WTC11 (cell line): Measurements from ENCODE around the gene CIRBP. TPM values are rescaled to one million over a fixed set of nuclear protein-coding genes. Genes with fewer than 3 reads are reported as not detected.

Experiments used
- ATF1 ChIP-seq: sonication (generic); formaldehyde crosslinking; IDR thresholded peaks from 2 replicates; pipeline ENCODE4 v1.8.1; 2023; ENCODE audit warnings: mild to moderate bottlenecking, moderate library complexity, missing genetic modification reagents
- CREB1 ChIP-seq: sonication (generic); formaldehyde crosslinking; IDR thresholded peaks from 2 replicates; pipeline ENCODE4 v1.8.0; 2023; ENCODE audit warnings: mild to moderate bottlenecking, missing genetic modification reagents
- CTCF ChIP-seq: fragments of 200-600 bp; IDR thresholded peaks from 2 replicates; pipeline ENCODE4 v1.8.0; 2022; ENCODE audit warnings: antibody characterized with exemption
- ESRRA ChIP-seq: sonication (generic); formaldehyde crosslinking; IDR thresholded peaks from 2 replicates; pipeline ENCODE4 v1.8.1; 2022; ENCODE audit warnings: mild to moderate bottlenecking, missing genetic modification reagents, borderline replicate concordance
- HMGA2 ChIP-seq: fragments of 250-450 bp; sonication (Bioruptor Pico); IDR thresholded peaks from 2 replicates; pipeline ENCODE4 v1.4.0; 2021; ENCODE audit warnings: mild to moderate bottlenecking, moderate library complexity
- JAZF1 ChIP-seq: fragments of 250-450 bp; sonication (Bioruptor Pico); IDR thresholded peaks from 2 replicates; pipeline ENCODE4 v1.9.0; 2021; ENCODE audit warnings: moderate library complexity, mild to moderate bottlenecking, inconsistent platforms
- NFATC4 ChIP-seq: fragments of 250-450 bp; sonication (Bioruptor Pico); IDR thresholded peaks from 2 replicates; pipeline ENCODE4 v1.9.0; 2021; ENCODE audit warnings: mild to moderate bottlenecking
- NFYB ChIP-seq: sonication (generic); formaldehyde crosslinking; conservative IDR thresholded peaks from 2 replicates; pipeline ENCODE4 v1.8.0; 2022; ENCODE audit warnings: low read depth, missing genetic modification reagents
- NR1H2 ChIP-seq: sonication (generic); formaldehyde crosslinking; IDR thresholded peaks from 2 replicates; pipeline ENCODE4 v1.9.0; 2021; ENCODE audit warnings: mild to moderate bottlenecking, moderate library complexity, missing genetic modification reagents
- PRRX2 ChIP-seq: fragments of 250-450 bp; sonication (Bioruptor Pico); IDR thresholded peaks from 2 replicates; pipeline ENCODE4 v1.8.0; 2021; ENCODE audit warnings: mild to moderate bottlenecking
- RELA ChIP-seq: sonication (generic); formaldehyde crosslinking; IDR thresholded peaks from 2 replicates; pipeline ENCODE4 v1.8.1; 2022; ENCODE audit warnings: missing genetic modification reagents, mild to moderate bottlenecking, borderline replicate concordance
- RORB ChIP-seq: fragments of 250-450 bp; sonication (Bioruptor Pico); IDR thresholded peaks from 2 replicates; pipeline ENCODE4 v1.9.0; 2021; ENCODE audit warnings: mild to moderate bottlenecking
- STAT6 ChIP-seq: sonication (generic); formaldehyde crosslinking; conservative IDR thresholded peaks from 2 replicates; pipeline ENCODE4 v1.8.1; 2023; ENCODE audit warnings: mild to moderate bottlenecking, low read depth, missing genetic modification reagents, moderate library complexity
- ZBTB21 ChIP-seq: sonication (generic); formaldehyde crosslinking; IDR thresholded peaks from 2 replicates; pipeline ENCODE4 v1.8.1; 2023; ENCODE audit warnings: mild to moderate bottlenecking, missing genetic modification reagents, borderline replicate concordance
- ZNF121 ChIP-seq: sonication (generic); formaldehyde crosslinking; IDR thresholded peaks from 2 replicates; pipeline ENCODE4 v1.8.0; 2023; ENCODE audit warnings: missing genetic modification reagents
- ZNF138 ChIP-seq: sonication (generic); formaldehyde crosslinking; conservative IDR thresholded peaks from 2 replicates; pipeline ENCODE4 v1.8.1; 2022; ENCODE audit warnings: mild to moderate bottlenecking, moderate library complexity, missing genetic modification reagents
- ZNF512 ChIP-seq: sonication (generic); formaldehyde crosslinking; IDR thresholded peaks from 2 replicates; pipeline ENCODE4 v1.8.1; 2022; ENCODE audit warnings: missing genetic modification reagents, borderline replicate concordance
- total RNA-seq: library from RNA; stranded (reverse); gene quantifications from 3 replicates; pipeline ENCODE4 v1.2.3, GENCODE V29; 2021
- TF ChIP-seq, protein P1 (sequence below): sonication (generic); formaldehyde crosslinking; IDR thresholded peaks from 2 replicates; pipeline ENCODE4 v1.8.1; 2022; ENCODE audit warnings: low read depth, mild to moderate bottlenecking, moderate library complexity, missing genetic modification reagents, borderline replicate concordance
- TF ChIP-seq, protein P2 (sequence below): fragments of 250-450 bp; sonication (Bioruptor Pico); IDR thresholded peaks from 2 replicates; pipeline ENCODE4 v1.9.0; 2021; ENCODE audit warnings: mild to moderate bottlenecking, borderline replicate concordance
- TF ChIP-seq, protein P3 (sequence below): sonication (generic); formaldehyde crosslinking; IDR thresholded peaks from 2 replicates; pipeline ENCODE4 v1.8.0; 2023; ENCODE audit warnings: missing genetic modification reagents, mild to moderate bottlenecking, borderline replicate concordance

Gene CIRBP
- total RNA-seq, 1 experiment from 2014 or later: 298 TPM

DNA sequence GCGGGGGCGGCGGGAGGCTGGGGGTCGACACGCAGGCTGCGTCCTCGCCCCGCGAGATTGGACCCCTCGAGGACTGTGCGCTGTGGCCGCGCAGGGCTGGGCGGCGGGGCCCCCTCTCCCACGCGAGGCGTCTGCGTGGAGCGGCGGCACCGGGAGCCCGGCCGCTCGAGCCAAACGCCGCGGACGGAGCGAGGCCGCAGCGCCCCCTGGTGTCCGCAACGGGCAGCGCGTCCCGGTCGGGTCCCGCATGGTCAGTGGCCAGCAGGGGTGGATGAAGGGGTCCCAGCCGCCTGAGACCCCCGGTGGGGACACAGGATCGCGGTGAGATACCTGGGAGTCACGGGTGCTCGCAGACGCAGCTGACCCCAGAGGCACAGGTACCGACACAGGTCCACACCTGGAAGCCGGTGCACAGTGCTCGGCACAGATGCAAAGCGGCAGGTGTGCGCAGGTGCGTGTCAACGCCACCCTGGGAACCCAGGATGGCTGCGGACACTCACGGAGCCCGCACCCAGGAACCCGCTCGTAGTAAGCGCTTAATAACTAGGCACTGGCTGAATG lies 2.1 kb upstream of the CIRBP start (continued):
- TF ChIP-seq, protein P1, sequence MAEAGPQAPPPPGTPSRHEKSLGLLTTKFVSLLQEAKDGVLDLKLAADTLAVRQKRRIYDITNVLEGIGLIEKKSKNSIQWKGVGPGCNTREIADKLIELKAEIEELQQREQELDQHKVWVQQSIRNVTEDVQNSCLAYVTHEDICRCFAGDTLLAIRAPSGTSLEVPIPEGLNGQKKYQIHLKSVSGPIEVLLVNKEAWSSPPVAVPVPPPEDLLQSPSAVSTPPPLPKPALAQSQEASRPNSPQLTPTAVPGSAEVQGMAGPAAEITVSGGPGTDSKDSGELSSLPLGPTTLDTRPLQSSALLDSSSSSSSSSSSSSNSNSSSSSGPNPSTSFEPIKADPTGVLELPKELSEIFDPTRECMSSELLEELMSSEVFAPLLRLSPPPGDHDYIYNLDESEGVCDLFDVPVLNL (CRISPR knock-in tag): no peak
- TF ChIP-seq NR1H2 (CRISPR knock-in tag): no peak
- TF ChIP-seq ZNF121 (CRISPR knock-in tag): no peak
- no peak for TF ChIP-seq ZNF138 (CRISPR knock-in tag)
- peak; percentile 73 for TF ChIP-seq RELA (CRISPR knock-in tag)
- no peak for TF ChIP-seq ATF1 (CRISPR knock-in tag)
- no peak for TF ChIP-seq JAZF1 (CRISPR knock-in tag)
- TF ChIP-seq NFATC4 (CRISPR knock-in tag): 0 out of 2 replicates have a peak, but pooled peaks have one; percentile 58
- TF ChIP-seq, protein P2, sequence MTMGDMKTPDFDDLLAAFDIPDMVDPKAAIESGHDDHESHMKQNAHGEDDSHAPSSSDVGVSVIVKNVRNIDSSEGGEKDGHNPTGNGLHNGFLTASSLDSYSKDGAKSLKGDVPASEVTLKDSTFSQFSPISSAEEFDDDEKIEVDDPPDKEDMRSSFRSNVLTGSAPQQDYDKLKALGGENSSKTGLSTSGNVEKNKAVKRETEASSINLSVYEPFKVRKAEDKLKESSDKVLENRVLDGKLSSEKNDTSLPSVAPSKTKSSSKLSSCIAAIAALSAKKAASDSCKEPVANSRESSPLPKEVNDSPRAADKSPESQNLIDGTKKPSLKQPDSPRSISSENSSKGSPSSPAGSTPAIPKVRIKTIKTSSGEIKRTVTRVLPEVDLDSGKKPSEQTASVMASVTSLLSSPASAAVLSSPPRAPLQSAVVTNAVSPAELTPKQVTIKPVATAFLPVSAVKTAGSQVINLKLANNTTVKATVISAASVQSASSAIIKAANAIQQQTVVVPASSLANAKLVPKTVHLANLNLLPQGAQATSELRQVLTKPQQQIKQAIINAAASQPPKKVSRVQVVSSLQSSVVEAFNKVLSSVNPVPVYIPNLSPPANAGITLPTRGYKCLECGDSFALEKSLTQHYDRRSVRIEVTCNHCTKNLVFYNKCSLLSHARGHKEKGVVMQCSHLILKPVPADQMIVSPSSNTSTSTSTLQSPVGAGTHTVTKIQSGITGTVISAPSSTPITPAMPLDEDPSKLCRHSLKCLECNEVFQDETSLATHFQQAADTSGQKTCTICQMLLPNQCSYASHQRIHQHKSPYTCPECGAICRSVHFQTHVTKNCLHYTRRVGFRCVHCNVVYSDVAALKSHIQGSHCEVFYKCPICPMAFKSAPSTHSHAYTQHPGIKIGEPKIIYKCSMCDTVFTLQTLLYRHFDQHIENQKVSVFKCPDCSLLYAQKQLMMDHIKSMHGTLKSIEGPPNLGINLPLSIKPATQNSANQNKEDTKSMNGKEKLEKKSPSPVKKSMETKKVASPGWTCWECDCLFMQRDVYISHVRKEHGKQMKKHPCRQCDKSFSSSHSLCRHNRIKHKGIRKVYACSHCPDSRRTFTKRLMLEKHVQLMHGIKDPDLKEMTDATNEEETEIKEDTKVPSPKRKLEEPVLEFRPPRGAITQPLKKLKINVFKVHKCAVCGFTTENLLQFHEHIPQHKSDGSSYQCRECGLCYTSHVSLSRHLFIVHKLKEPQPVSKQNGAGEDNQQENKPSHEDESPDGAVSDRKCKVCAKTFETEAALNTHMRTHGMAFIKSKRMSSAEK: no peak
- no peak for TF ChIP-seq STAT6 (CRISPR knock-in tag)
- peak; percentile 97 for TF ChIP-seq CTCF
- TF ChIP-seq NFYB: 0 out of 2 replicates have a peak, but pooled peaks have one; percentile 3
- no peak for TF ChIP-seq PRRX2 (CRISPR knock-in tag)
- no peak for TF ChIP-seq HMGA2 (CRISPR knock-in tag)
- no peak for TF ChIP-seq ZBTB21 (CRISPR knock-in tag)
- TF ChIP-seq CREB1 (CRISPR knock-in tag): no peak
- TF ChIP-seq RORB (CRISPR knock-in tag): no peak
- TF ChIP-seq ZNF512: no peak
- TF ChIP-seq ESRRA (CRISPR knock-in tag): 0 out of 2 replicates have a peak, but pooled peaks have one; percentile 49
- TF ChIP-seq, protein P3, sequence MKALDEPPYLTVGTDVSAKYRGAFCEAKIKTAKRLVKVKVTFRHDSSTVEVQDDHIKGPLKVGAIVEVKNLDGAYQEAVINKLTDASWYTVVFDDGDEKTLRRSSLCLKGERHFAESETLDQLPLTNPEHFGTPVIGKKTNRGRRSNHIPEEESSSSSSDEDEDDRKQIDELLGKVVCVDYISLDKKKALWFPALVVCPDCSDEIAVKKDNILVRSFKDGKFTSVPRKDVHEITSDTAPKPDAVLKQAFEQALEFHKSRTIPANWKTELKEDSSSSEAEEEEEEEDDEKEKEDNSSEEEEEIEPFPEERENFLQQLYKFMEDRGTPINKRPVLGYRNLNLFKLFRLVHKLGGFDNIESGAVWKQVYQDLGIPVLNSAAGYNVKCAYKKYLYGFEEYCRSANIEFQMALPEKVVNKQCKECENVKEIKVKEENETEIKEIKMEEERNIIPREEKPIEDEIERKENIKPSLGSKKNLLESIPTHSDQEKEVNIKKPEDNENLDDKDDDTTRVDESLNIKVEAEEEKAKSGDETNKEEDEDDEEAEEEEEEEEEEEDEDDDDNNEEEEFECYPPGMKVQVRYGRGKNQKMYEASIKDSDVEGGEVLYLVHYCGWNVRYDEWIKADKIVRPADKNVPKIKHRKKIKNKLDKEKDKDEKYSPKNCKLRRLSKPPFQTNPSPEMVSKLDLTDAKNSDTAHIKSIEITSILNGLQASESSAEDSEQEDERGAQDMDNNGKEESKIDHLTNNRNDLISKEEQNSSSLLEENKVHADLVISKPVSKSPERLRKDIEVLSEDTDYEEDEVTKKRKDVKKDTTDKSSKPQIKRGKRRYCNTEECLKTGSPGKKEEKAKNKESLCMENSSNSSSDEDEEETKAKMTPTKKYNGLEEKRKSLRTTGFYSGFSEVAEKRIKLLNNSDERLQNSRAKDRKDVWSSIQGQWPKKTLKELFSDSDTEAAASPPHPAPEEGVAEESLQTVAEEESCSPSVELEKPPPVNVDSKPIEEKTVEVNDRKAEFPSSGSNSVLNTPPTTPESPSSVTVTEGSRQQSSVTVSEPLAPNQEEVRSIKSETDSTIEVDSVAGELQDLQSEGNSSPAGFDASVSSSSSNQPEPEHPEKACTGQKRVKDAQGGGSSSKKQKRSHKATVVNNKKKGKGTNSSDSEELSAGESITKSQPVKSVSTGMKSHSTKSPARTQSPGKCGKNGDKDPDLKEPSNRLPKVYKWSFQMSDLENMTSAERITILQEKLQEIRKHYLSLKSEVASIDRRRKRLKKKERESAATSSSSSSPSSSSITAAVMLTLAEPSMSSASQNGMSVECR: peak; percentile 69; the same call in 1 of the 2 replicates
